Activated naive CD8-positive, alpha-beta T cell treated with anti-CD3 and anti-CD28 coated beads for 36 hours (primary cell): Measurements from ENCODE around the gene ZBTB4. TPM values are rescaled to one million over a fixed set of nuclear protein-coding genes. Genes with fewer than 3 reads are reported as not detected.
A peak's percentile ranks its signal among the peaks of the same experiment; 100 is the strongest.

Source experiments
- DNase-seq: peaks from one replicate; pipeline ENCODE4 v3.0.0; 2021
- H3K27ac Mint-ChIP-seq: one replicate; pipeline ENCODE4 v1.8.0; 2022; ENCODE audit warnings: mild to moderate bottlenecking, moderate library complexity, mixed read lengths
- H3K27me3 Mint-ChIP-seq: one replicate; pipeline ENCODE4 v1.8.0; 2022; ENCODE audit warnings: mild to moderate bottlenecking, mixed read lengths
- H3K36me3 Mint-ChIP-seq: one replicate; pipeline ENCODE4 v1.8.0; 2021; ENCODE audit warnings: mild to moderate bottlenecking, mixed read lengths
- H3K4me1 Mint-ChIP-seq: one replicate; pipeline ENCODE4 v1.8.0; 2021; ENCODE audit warnings: mixed read lengths
- H3K4me3 Mint-ChIP-seq: one replicate; pipeline ENCODE4 v1.8.0; 2022; ENCODE audit warnings: mild to moderate bottlenecking, moderate library complexity, mixed read lengths
- H3K9me3 Mint-ChIP-seq: one replicate; pipeline ENCODE4 v1.8.0; 2022; ENCODE audit warnings: mixed read lengths
- total RNA-seq, 2 experiments: library from RNA; stranded (reverse); gene quantifications; one replicate each; pipeline ENCODE4 v1.2.3, GENCODE V29; 2021

Gene ZBTB4
- total RNA-seq, 2 experiments from 2014 or later, result 16.7 TPM

DNA sequence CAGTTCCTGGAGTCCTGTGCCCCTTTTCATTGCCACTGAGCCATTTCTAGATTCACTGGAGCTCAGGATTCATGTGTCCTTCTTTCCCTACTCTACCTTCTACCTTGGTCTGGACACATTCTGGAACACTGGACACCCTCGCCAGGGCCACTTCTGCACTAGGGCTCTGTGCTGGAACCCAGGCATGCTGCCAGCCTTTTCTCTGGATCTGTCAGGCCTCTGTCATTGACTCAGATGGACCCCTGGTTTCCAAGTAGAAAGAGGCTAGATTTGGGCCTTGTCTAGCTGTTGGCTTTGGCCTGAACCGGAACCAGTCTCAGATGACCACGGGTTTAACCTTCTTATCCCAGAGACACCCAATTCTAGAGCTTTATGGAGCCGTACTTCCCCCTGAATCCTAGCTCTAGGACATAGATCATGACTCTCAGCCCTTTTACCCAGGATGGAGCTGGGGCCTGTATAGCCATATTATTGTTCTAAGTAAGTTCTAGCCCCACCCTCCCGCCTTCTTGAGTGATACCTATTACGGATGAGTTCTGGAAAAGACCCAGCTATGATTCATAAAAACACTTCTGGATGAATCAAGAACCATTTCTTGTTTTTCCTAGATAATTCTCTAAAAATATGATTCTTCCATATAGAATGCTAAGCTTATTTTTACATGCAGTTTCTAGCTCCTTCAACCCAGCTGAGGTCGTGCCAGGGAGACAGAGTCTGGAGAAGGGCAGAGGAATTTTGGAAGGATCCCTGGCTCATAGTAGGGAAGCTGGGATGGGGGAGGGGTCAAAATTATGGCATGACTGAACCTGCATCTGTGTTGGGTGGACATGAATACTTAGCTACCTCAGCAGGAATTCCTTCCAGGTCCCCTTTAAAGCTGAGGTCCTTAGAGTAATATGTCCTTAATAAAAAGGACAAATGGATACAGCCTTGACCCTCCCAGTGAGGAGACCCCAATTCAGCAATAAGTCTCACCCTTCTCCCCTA, 35.6 kb downstream of the ZBTB4 start:
- peaks cover 30% of the 10 kb centered on the region for H3K4me1 Mint-ChIP-seq
- no peak overlapping the region for H3K27ac Mint-ChIP-seq
- peaks cover 80% of the 10 kb centered on the region for H3K27me3 Mint-ChIP-seq
- no peaks in the 10 kb centered on the region for H3K9me3 Mint-ChIP-seq
- no peak for DNase-seq
- no peak overlapping the region for H3K4me3 Mint-ChIP-seq
- H3K36me3 Mint-ChIP-seq, result peaks cover 9% of the 10 kb centered on the region

DNA sequence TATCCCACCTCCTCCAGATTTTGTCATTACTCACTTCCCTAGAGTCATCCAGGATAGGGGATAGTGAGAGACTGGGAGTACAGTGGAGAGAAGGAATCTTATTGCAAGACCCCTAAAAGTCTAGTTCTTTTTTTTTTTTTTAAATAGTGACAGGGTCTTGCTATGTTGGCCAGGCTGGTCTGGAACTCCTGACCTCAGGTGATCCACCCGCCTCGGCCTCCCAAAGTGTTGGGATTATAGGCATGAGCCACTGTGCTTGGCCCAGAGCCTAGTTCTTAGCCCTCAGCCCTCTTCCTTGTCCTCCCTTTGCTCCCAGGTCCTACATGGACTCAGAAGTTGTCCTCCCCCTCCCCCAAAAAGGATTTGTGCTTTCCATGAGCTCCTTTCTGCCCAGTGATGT, 37.3 kb downstream of the ZBTB4 start:
- peaks cover 10% of the 10 kb centered on the region for H3K36me3 Mint-ChIP-seq
- H3K4me3 Mint-ChIP-seq, result no peak overlapping the region
- no peak overlapping the region for H3K27ac Mint-ChIP-seq
- peaks cover 82% of the 10 kb centered on the region for H3K27me3 Mint-ChIP-seq
- DNase-seq, result no peak
- peaks cover 39% of the 10 kb centered on the region for H3K4me1 Mint-ChIP-seq
- H3K9me3 Mint-ChIP-seq, result no peaks in the 10 kb centered on the region

DNA sequence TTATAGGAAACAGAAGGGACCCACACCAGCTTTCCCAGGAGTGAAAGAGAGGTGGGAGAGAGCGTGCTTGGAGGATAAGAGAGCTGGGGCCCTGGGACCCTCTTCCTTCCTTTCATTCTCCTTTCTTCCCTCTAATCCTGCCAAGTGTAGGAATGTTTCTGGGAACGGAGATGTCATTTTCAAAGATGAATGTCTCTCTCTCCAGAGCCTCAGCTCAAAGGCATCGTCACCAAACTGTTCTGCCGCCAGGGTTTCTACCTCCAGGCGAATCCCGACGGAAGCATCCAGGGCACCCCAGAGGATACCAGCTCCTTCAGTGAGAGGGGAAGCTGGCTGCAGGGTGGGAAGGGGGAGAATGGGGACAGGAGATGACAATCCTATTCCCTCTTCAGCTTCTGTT, 38.2 kb downstream of the ZBTB4 start:
- Mint-ChIP-seq H3K4me1 (peaks cover 43% of the 10 kb centered on the region), H3K27me3 (peaks cover 74% of the 10 kb centered on the region), H3K27ac (no peak overlapping the region), H3K9me3 (no peaks in the 10 kb centered on the region), H3K4me3 (no peak overlapping the region), H3K36me3 (peaks cover 10% of the 10 kb centered on the region)
- no peak for DNase-seq

DNA sequence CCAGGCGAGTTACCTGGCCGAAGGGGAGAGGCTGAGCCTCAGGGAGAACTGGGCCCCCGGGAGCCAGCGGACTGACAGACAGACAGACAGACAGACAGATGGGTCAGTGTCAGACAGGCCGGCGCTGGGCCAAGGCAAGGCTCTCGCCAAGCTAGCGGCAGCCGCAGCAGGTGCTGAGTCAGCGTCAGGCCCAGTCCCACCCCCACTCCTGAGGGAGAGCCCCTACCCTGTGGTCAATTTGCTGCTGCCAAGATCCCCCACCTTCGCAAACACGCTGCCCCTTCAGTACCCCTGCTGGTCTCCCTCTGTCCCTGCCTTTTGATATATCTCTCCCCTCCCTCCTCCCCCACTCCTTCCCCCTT, 38.6 kb downstream of the ZBTB4 start:
- Mint-ChIP-seq H3K27me3 (peaks cover 69% of the 10 kb centered on the region), H3K36me3 (peaks cover 10% of the 10 kb centered on the region), H3K4me3 (peak overlapping the region; percentile 82), H3K9me3 (no peaks in the 10 kb centered on the region), H3K4me1 (peaks cover 43% of the 10 kb centered on the region), H3K27ac (no peak overlapping the region)
- DNase-seq, result peak; percentile 38

DNA sequence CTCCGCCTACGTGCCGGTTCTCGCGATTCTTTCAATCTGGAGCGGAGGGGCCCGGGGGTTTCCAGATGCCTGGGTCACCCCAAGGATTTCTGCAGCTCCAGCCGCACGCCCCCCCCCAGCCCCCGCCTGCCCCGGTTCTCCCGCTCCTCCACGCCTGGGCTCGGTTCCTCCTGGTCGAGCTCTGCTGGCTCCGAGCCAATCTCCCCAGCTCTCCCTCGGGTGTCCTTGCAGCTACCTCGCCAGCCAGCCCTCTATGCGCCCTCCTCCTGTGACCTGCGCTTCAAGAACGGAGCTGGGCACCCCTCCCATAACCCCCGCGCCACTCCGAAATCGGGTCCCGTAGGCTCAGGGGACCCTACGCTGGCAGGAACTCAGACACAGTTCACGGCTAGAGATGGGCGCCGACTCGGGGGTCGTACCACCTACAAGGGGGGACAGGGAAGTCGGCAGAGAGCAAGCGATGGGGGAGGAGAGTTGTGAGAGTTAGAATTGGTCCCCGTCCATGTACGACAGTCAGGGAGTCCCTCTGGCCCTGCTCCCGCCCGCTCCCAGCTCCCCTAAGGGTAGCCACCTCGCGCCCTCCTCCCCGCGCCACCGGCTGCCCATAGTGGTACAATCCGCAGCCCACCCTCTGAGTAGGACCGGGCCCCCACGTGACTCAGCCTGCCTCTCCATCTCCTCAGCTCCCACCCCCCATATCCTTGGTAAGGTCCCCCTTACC, 39.2 kb downstream of the ZBTB4 start:
- peak overlapping the region; percentile 19 for H3K27ac Mint-ChIP-seq
- H3K36me3 Mint-ChIP-seq, result peaks cover 10% of the 10 kb centered on the region
- peak; percentile 60 for DNase-seq
- no peaks in the 10 kb centered on the region for H3K9me3 Mint-ChIP-seq
- peaks cover 39% of the 10 kb centered on the region for H3K4me1 Mint-ChIP-seq
- H3K27me3 Mint-ChIP-seq, result peaks cover 64% of the 10 kb centered on the region
- H3K4me3 Mint-ChIP-seq, result peak overlapping the region; percentile 82

DNA sequence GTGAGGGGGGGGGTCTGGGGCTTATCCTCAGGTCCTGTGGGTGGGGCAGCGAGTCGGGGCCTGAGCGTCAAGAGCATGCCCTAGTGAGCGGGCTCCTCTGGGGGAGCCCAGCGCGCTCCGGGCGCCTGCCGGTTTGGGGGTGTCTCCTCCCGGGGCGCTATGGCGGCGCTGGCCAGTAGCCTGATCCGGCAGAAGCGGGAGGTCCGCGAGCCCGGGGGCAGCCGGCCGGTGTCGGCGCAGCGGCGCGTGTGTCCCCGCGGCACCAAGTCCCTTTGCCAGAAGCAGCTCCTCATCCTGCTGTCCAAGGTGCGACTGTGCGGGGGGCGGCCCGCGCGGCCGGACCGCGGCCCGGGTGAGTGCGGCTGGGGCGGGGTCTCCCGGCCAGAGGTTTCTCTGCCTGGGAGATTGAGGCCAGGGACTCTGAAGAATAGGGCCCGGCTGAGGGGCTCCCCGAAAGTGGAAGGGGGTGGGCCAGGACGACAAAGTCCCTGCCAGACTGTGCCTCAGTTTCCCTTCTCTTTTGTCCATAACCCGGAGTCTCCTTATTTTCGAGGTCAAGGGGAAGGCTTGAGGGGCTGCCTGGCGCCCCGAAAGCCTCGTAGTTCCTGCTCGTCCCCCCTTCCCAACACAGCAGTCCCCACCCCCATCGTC, 39.8 kb downstream of the ZBTB4 start, which contains the start of gene FGF11:
Gene FGF11, plus strand, starts transcription at position 51 of the 651 bp plus-strand sequence. Its CDS starts 109 bp downstream, at position 160.
- H3K27ac Mint-ChIP-seq, result peak within 1 kb of the TSS; percentile 19
- peaks cover 57% of the 10 kb centered on the region for H3K27me3 Mint-ChIP-seq
- DNase-seq, result peak; percentile 18
- peaks cover 41% of the 10 kb centered on the region for H3K4me1 Mint-ChIP-seq
- no peaks in the 10 kb centered on the region for H3K9me3 Mint-ChIP-seq
- H3K36me3 Mint-ChIP-seq, result peaks cover 10% of the 10 kb centered on the region
- peak within 1 kb of the TSS; percentile 86 for H3K4me3 Mint-ChIP-seq

DNA sequence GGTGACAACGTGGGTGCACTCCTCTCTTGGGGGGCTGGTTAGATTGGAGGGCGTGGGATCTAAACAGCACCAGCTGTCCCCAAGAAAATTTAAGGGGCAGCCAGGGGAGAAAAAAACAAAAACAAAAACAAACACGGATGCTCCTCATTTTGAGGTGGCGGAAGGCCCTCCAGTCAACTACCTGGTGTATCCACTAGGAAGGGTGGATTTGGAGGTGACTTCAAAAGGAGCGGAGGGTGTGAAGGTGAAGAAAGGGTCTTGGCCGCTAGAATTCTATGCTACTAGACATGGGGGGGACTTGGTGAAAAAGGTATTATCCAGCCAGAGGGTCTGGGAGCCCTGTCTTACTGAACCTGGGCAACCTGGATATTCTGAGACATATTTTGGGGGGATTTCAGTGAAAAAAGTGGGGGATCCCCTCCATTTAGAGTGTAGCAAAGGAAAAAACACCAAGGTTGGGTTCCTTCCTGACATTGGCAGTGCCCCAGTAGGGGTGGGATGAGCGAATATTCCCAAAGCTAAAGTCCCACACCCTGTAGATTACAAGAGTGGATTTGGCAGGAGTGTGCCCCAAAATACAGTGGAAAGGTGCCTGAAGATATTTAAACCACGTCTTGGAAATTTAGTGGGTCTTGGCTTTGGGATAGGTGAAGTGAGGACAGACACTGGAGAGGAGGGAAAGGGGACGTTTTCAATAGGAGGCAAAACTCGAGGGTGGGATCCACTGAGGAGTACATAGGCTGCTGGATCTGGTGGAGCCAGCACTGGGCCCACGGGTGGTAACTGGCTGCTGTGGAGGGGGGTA, 40.6 kb downstream of the ZBTB4 start:
- H3K9me3 Mint-ChIP-seq, result no peaks in the 10 kb centered on the region
- H3K36me3 Mint-ChIP-seq, result peaks cover 10% of the 10 kb centered on the region
- peaks cover 41% of the 10 kb centered on the region for H3K4me1 Mint-ChIP-seq
- peaks cover 49% of the 10 kb centered on the region for H3K27me3 Mint-ChIP-seq
- no peak for DNase-seq
- no peak overlapping the region for H3K27ac Mint-ChIP-seq
- H3K4me3 Mint-ChIP-seq, result peak overlapping the region; percentile 86

DNA sequence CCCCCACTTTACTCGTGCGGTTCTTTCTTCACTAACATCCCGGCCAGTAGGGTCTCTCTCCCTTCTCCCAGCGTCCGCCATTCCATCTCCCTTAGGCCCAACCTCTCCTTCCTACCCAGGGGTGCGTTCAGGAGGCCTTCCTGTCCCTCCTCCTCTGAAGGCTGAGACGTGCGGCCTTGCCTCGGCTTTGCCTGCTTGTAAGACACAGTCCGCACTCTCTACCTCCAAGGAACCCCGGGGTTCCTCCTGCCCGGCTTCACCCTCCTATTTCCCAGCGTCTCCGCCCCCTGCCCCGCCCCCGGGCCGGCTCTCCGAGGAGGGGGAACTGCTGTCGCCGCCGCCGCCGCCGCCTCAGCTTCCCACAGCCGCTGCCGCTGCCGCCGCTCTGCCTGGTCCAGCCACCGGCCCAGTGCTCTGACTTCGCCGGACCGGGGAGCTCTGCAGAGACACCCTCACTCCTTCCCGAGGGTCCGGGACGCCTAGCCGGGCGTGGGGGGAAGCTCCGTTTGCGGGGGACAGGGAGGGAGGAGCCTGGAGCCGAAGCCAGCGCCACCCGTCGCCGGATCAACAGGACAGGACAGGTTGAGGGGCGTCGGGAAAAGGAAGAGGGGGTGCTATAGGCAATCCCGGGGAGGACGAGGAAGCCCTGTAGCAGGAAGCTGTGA, 41.3 kb downstream of the ZBTB4 start:
- Mint-ChIP-seq H3K4me3 (peak overlapping the region; percentile 86), H3K27ac (peak overlapping the region; percentile 54)
- peak; percentile 77 for DNase-seq

DNA sequence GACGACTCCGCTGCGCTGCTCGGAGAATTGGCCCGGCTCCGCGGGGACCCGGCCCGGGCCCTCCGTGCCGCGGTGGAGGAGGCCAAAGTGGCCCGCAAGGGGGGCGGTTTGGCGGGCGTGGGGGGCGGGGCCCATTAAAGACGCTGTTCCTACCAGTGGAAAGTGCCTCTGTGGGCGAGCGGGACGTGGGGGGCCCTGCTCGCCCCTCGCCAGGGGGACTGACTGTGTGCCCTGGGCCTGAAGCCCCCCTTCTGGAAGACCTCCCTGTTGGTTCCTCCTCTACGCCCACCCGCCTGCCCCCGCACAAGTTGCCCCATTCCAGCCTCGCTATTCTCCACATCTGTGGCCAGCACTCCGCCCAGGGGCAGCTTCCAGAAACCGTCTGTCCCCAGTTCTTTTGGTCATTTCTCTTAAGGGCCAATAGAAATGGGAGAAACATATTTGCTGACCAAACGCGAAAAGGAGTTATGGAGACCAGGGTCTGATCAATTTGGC, 42.0 kb downstream of the ZBTB4 start:
- Mint-ChIP-seq H3K36me3 (peaks cover 10% of the 10 kb centered on the region), H3K4me1 (peaks cover 41% of the 10 kb centered on the region), H3K4me3 (peak overlapping the region; percentile 86), H3K9me3 (no peaks in the 10 kb centered on the region), H3K27me3 (peaks cover 37% of the 10 kb centered on the region), H3K27ac (peak overlapping the region; percentile 54)
- no peak for DNase-seq

More for the DNA sequence above, 41.3 kb downstream of the ZBTB4 start:
- H3K27me3 Mint-ChIP-seq, result peaks cover 42% of the 10 kb centered on the region
- H3K9me3 Mint-ChIP-seq, result no peaks in the 10 kb centered on the region
- peaks cover 41% of the 10 kb centered on the region for H3K4me1 Mint-ChIP-seq
- peaks cover 10% of the 10 kb centered on the region for H3K36me3 Mint-ChIP-seq

DNA sequence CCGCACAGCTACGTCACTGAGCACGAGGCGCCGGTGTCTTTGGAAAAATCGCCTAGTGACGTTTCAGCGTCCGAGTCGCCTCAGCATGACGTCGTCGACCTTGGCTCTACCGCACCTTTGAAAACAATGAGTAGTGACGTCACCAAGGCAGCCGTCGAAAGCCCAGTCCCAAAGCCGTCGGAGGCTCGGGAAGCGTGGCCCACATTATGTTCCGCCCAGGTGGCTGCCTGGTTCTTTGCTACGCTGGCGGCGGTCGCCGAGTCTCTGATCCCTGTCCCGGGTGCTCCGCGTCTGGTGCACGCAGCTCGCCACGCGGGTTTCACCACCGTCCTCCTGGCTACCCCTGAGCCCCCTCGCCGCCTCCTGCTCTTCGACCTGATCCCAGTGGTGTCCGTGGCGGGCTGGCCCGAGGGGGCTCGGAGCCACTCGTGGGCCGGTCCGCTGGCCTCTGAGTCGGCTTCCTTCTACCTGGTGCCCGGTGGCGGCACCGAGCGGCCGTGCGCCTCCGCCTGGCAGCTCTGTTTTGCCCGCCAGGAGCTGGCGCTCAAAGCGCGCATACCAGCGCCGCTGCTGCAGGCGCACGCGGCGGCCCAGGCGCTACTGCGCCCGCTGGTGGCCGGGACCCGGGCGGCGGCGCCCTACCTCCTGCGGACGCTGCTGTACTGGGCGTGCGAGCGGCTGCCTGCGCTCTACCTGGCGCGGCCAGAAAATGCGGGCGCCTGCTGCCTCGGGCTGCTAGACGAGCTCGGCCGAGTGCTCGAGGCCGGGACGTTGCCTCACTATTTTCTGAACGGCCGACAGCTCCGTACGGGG, 42.7 kb downstream of the ZBTB4 start:
- H3K27ac Mint-ChIP-seq, result peak overlapping the region; percentile 92

DNA sequence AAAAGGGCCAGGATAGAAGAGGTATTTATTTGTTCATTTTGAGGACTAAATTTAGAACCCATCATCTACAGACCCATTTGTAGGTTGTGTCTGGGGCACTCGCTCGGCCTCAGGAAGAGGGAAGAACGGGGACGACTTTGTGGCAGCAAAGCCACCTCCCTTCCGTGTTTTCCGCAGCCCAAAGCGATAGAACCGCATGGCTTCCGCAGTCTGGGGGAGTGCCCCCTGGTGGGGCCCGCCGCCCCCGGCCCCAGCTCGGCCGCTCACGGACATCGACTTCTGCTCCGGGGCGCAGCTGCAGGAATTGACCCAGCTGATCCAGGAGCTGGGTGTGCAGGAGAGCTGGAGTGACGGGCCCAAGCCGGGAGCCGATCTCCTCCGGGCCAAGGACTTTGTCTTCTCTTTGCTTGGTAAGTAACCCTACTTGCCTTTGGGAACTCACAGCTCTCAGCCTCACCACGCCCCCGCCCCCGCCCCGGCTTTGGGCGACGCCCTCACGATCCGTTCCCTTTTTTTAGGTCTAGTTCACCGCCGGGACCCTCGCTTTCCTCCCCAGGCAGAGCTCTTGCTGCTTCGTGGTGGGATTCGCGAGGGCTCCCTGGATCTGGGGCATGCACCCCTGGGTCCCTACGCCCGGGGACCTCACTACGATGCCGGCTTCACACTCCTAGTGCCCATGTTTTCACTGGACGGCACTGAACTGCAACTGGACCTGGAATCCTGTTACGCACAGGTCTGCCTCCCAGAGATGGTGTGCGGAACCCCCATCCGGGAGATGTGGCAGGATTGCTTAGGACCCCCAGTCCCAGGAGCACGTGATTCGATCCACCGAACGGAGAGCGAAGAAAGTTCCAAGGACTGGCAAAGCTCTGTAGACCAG, 43.5 kb downstream of the ZBTB4 start:
- H3K4me3 Mint-ChIP-seq, result peak overlapping the region; percentile 94
- H3K4me1 Mint-ChIP-seq, result peaks cover 39% of the 10 kb centered on the region
- DNase-seq, result peak; percentile 74
- H3K36me3 Mint-ChIP-seq, result peaks cover 8% of the 10 kb centered on the region
- peaks cover 22% of the 10 kb centered on the region for H3K27me3 Mint-ChIP-seq
- peak overlapping the region; percentile 92 for H3K27ac Mint-ChIP-seq
- no peaks in the 10 kb centered on the region for H3K9me3 Mint-ChIP-seq

More for the DNA sequence above, 42.7 kb downstream of the ZBTB4 start:
- Mint-ChIP-seq H3K36me3 (peaks cover 8% of the 10 kb centered on the region), H3K4me1 (peaks cover 41% of the 10 kb centered on the region), H3K27me3 (peaks cover 31% of the 10 kb centered on the region), H3K4me3 (peak overlapping the region; percentile 94), H3K9me3 (no peaks in the 10 kb centered on the region)
- peak; percentile 92 for DNase-seq

DNA sequence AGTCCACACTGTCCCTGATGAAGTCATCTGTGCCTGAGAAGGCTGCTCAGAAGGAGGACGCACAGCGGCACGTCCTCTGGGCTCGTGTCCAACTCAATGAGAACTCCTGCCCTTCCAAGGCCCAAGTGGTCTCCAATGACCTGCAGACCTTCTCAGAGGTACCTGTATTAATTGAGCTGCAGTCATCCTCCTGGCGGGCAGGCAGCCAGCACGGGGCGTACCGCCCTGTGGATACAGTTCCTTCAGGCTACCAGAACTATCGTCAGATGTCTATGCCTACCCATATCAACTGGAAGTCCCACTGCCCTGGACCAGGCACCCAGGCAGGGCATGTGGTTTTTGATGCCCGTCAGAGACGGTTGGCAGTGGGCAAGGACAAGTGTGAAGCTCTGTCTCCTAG, 47.1 kb downstream of the ZBTB4 start:
- Mint-ChIP-seq H3K4me1 (peaks cover 15% of the 10 kb centered on the region), H3K4me3 (no peak overlapping the region)

More for the DNA sequence above, 47.1 kb downstream of the ZBTB4 start:
- Mint-ChIP-seq H3K27me3 (no peaks in the 10 kb centered on the region), H3K36me3 (no peaks in the 10 kb centered on the region), H3K9me3 (no peaks in the 10 kb centered on the region), H3K27ac (no peak overlapping the region)
- no peak for DNase-seq
